Sigmoid colon (tissue), 7 donors: ENCODE data around the gene BRIP1. TPM values are rescaled to one million over a fixed set of nuclear protein-coding genes. Genes with fewer than 3 reads are reported as not detected.

Experiments used
- DNase-seq: peaks from one replicate; pipeline ENCODE4 v3.0.0-alpha.2; 2019
- H3K27ac ChIP-seq, 4 donors: fragments of 200-600 bp; sonication (generic); one replicate each; pipeline ENCODE4 v1.5.1; 2016 to 2019; ENCODE audit warnings: mild to moderate bottlenecking in 1 of 4
- H3K27me3 ChIP-seq, 3 donors: fragments of 200-600 bp; sonication (generic); one replicate each; pipeline ENCODE4 v1.5.1; 2019; ENCODE audit warnings: mild to moderate bottlenecking in 1 of 3
- H3K36me3 ChIP-seq, 4 donors: fragments of 200-600 bp; sonication (generic); one replicate each; pipeline ENCODE4 v1.5.1; 2016 to 2019
- H3K4me1 ChIP-seq, 4 donors: fragments of 200-600 bp; sonication (generic); one replicate each; pipeline ENCODE4 v1.5.1; 2017 to 2019
- H3K4me3 ChIP-seq, 4 donors: fragments of 200-600 bp; sonication (generic); one replicate each; pipeline ENCODE4 v1.5.1; 2017 to 2019; ENCODE audit warnings: mild to moderate bottlenecking in 2 of 4, moderate library complexity in 1 of 4
- H3K9me3 ChIP-seq, 4 donors: fragments of 200-600 bp in 3 of 4; sonication (generic) in 3 of 4; one replicate each; pipeline versions ENCODE4 v1.5.1 to v1.6.1; 2013 to 2019
- EP300 ChIP-seq, 4 donors: sonication (generic); formaldehyde crosslinking; IDR thresholded peaks; one replicate each; pipeline ENCODE4 v1.6.1; 2017; ENCODE audit warnings: antibody characterized with exemption in 4 of 4
- POLR2A ChIP-seq, 2 donors: fragments of 450-650 bp; IDR thresholded peaks; one replicate each; pipeline ENCODE4 v1.6.1; 2016; ENCODE audit warnings: antibody characterized with exemption in 2 of 2, mild to moderate bottlenecking in 2 of 2, moderate library complexity in 2 of 2
- POLR2AphosphoS5 ChIP-seq, 4 donors: sonication (generic); formaldehyde crosslinking; IDR thresholded peaks; one replicate each; pipeline ENCODE4 v1.6.1; 2017; ENCODE audit warnings: antibody characterized with exemption in 4 of 4
- WGBS, 2 donors: extraction: QIAGEN DNeasy Blood & Tissue Kit; methylation state at CpG; one replicate each; pipeline ENCODE4 v1.1.7; 2013; 5-methylcytosine and 5-hydroxymethylcytosine counted together
- intact Hi-C: fragments of 100-400 bp; cut with DNase I; formaldehyde crosslinking; loops from one replicate; pipeline ENCODE4 v1.15.1; 2023
- polyA plus RNA-seq, 3 donors: library from polyadenylated mRNA; stranded (reverse); fragments of 200-250 nt; gene quantifications; one replicate each; pipeline ENCODE4 v1.2.3, GENCODE V29; 2013
- total RNA-seq, 4 donors: library from RNA; depleted of rRNA; stranded (reverse); fragments of >200 nt; gene quantifications; one replicate each; pipeline ENCODE4 v1.1.0, GENCODE V29; 2016
- TF ChIP-seq, protein P1 (sequence below), 4 experiments: fragments of 450-650 bp in 3 of 4; fragments of 200-600 bp in 1 of 4; IDR thresholded peaks; one replicate each; pipeline ENCODE4 v1.5.1; 2016 to 2019; ENCODE audit warnings: antibody characterized with exemption in 4 of 4, mild to moderate bottlenecking in 3 of 4, moderate library complexity in 2 of 4
- donor health status: healthy with polysubstance abuse.
- donor health status: Bipolar disorder and iron deficiency.
- donor health status: healthy.

BRIP1 gene
- total and polyA plus RNA-seq, 7 donors = under 0.01 to 1.5 (median 0.41) TPM; not detected in 1

DNA sequence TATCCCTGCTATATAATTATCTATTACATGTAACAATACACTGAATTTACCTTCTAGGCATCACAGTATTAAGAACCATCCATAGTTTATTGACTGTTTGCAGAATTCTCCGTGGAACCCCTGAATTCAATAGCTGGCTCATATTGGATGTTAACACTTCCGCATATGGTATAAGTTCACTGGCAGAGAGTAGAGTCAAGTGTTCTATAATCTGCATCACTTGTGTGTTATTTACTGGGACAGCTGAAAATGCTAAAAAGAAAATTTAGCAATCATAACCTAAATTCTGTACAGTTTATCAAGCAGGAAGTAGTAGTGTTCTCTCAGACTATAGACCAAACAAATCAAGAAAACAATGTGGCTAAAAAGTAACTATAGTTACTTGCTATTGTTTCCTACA, 14.5 kb upstream of the BRIP1 start:
- Histone ChIP-seq H3K36me3 (peaks cover 0 to 73% (median 8%) of the 10 kb centered on the region in 4 donors), H3K4me1 (no peaks in the 10 kb centered on the region), H3K27ac (no peak overlapping the region), H3K27me3 (no peaks in the 10 kb centered on the region), H3K9me3 (no peaks in the 10 kb centered on the region), H3K4me3 (no peak overlapping the region)
- TF ChIP-seq POLR2AphosphoS5 (IDR thresholded peaks at IDR 0.05) (no peak), EP300 (IDR thresholded peaks at IDR 0.05) (no peak), POLR2A (IDR thresholded peaks at IDR 0.05) (no peak)
- TF ChIP-seq, protein P1, sequence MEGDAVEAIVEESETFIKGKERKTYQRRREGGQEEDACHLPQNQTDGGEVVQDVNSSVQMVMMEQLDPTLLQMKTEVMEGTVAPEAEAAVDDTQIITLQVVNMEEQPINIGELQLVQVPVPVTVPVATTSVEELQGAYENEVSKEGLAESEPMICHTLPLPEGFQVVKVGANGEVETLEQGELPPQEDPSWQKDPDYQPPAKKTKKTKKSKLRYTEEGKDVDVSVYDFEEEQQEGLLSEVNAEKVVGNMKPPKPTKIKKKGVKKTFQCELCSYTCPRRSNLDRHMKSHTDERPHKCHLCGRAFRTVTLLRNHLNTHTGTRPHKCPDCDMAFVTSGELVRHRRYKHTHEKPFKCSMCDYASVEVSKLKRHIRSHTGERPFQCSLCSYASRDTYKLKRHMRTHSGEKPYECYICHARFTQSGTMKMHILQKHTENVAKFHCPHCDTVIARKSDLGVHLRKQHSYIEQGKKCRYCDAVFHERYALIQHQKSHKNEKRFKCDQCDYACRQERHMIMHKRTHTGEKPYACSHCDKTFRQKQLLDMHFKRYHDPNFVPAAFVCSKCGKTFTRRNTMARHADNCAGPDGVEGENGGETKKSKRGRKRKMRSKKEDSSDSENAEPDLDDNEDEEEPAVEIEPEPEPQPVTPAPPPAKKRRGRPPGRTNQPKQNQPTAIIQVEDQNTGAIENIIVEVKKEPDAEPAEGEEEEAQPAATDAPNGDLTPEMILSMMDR (IDR thresholded peaks at IDR 0.05) = no peak
- no peak for DNase-seq
- WGBS, 2 donors = 94 to 98% methylated on average over 2 of the region's 2 CpGs
- intact Hi-C loops = no loop called here

DNA sequence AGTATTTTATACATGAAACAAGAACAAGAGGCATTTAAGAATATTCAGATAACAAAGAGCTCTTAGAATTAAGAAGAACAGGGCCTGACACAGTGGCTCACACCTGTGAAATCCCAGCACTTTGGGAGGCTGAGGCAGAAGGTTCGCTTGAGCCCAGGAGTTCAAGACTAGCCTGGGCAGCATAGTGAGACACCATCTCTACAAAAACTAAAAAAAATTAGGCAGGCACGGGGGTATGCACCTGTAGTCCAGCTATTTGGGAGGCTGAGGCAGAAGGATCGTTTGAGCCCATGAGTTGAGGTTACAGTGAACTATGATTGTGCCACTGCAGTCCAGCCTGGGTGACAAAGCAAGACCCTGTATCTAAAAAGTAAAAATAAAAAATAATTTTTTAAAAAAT, 12.5 kb upstream of the BRIP1 start:
- WGBS, 2 donors = 87 to 90% methylated on average over 3 of the region's 3 CpGs
- TF ChIP-seq POLR2A (IDR thresholded peaks at IDR 0.05) = no peak
- TF ChIP-seq EP300 (IDR thresholded peaks at IDR 0.05) = no peak
- TF ChIP-seq POLR2AphosphoS5 (IDR thresholded peaks at IDR 0.05) = no peak
- TF ChIP-seq, protein P1 (IDR thresholded peaks at IDR 0.05) = no peak
- H3K27ac ChIP-seq = no peak overlapping the region
- H3K4me3 ChIP-seq = no peak overlapping the region
- no peaks in the 10 kb centered on the region for H3K9me3 ChIP-seq
- no peaks in the 10 kb centered on the region for H3K27me3 ChIP-seq
- peaks cover 0 to 71% (median 7%) of the 10 kb centered on the region in 4 donors for H3K36me3 ChIP-seq
- intact Hi-C loops = no loop called here
- DNase-seq = no peak
- no peaks in the 10 kb centered on the region for H3K4me1 ChIP-seq

DNA sequence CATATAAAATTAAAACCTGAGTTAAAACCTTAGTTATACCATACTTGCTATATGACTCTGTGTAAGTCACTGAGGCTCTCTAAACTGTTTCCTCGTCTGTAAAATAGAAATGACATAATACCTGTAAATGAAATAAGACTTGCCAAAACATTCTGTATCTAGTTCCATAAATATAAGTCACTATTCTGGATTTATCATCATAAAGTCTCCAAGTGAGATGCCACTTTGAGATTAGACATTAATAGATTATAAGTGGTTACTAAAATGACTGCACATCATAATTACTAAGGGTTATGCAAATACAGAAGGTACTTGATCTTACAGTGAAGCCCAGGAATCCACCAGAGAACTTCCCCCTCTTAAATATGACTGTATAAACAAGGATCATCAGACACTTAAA, 12.0 kb upstream of the BRIP1 start:
- Histone ChIP-seq H3K9me3 (no peaks in the 10 kb centered on the region), H3K27ac (no peak overlapping the region), H3K27me3 (no peaks in the 10 kb centered on the region), H3K4me3 (no peak overlapping the region), H3K4me1 (no peaks in the 10 kb centered on the region), H3K36me3 (peaks cover 0 to 71% (median 6%) of the 10 kb centered on the region in 4 donors)
- TF ChIP-seq EP300 (IDR thresholded peaks at IDR 0.05) (no peak), POLR2A (IDR thresholded peaks at IDR 0.05) (no peak), POLR2AphosphoS5 (IDR thresholded peaks at IDR 0.05) (no peak)
- TF ChIP-seq, protein P1 (IDR thresholded peaks at IDR 0.05) = no peak
- intact Hi-C loops = no loop called here
- WGBS, 2 donors = 45 to 60% methylated on average over 1 of the region's 1 CpG
- DNase-seq = no peak

DNA sequence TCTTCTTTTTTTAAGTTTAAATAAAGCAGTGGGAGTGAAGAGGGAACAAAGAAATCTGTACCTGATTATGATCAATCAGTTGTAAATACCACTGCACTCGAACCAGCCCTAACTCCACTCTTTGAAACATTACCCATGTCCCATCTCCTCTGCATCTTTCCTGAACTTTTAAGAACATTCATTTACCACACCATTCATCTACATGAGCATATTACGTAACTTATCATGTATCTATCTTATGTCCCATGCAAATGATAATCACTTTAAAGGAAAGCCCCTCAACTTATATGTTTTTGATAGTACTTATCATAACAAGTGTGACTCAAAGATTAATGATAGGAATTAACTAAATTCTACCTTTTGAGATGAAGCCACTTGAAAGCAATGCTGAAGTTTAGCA, 10.7 kb upstream of the BRIP1 start:
- TF ChIP-seq POLR2A (IDR thresholded peaks at IDR 0.05) (no peak), EP300 (IDR thresholded peaks at IDR 0.05) (no peak), POLR2AphosphoS5 (IDR thresholded peaks at IDR 0.05) (no peak)
- TF ChIP-seq, protein P1 (IDR thresholded peaks at IDR 0.05) = no peak
- 92 to 94% methylated on average over 2 of the region's 2 CpGs for WGBS, 2 donors
- no peaks in the 10 kb centered on the region for H3K9me3 ChIP-seq
- intact Hi-C loops = no loop called here
- H3K4me3 ChIP-seq = no peak overlapping the region
- H3K27me3 ChIP-seq = no peaks in the 10 kb centered on the region
- no peak for DNase-seq
- H3K36me3 ChIP-seq = peaks cover 0 to 73% (median 6%) of the 10 kb centered on the region in 4 donors
- H3K4me1 ChIP-seq = no peaks in the 10 kb centered on the region
- H3K27ac ChIP-seq = no peak overlapping the region

DNA sequence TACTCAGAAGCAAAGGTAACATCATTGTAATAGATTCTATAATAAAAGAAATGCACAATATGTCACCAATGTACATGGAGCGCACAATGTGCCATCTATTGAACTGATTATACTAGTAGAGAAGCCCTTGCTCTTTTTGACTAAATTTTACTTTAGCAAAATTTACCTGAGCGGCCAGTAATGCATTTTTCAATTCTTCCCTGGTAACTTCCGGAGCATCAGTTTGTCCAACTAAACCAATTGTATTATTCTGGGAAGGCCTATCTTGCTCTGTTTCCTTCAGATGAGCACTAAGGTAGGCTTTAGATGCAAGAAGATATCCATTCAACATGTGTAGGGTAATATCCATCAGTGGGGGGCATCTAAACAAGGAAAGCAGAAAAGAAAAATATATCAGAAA, 8.8 kb upstream of the BRIP1 start:
- DNase-seq = no peak
- WGBS, 2 donors = 95 to 97% methylated on average over 3 of the region's 3 CpGs
- peaks cover 0 to 76% (median 8%) of the 10 kb centered on the region in 4 donors for H3K36me3 ChIP-seq

More for the DNA sequence above, 8.8 kb upstream of the BRIP1 start:
- Histone ChIP-seq H3K27ac (no peak overlapping the region), H3K9me3 (no peaks in the 10 kb centered on the region), H3K4me3 (no peak overlapping the region), H3K4me1 (no peaks in the 10 kb centered on the region), H3K27me3 (no peaks in the 10 kb centered on the region)
- TF ChIP-seq POLR2A (IDR thresholded peaks at IDR 0.05) (no peak), POLR2AphosphoS5 (IDR thresholded peaks at IDR 0.05) (no peak), EP300 (IDR thresholded peaks at IDR 0.05) (no peak)
- TF ChIP-seq, protein P1 (IDR thresholded peaks at IDR 0.05) = no peak
- intact Hi-C loops = no loop called here
